ENCODE measurements around the gene MTFP1. TPM values are rescaled to one million over a fixed set of nuclear protein-coding genes. Genes with fewer than 3 reads are reported as not detected.

MTFP1 gene
- total and polyA plus RNA-seq, 10 donors: 9.9 to 36.8 (median 19.9) TPM

GRCh38 chr22:30438559-30438958, 13.0 kb downstream of the MTFP1 start:
- WGBS, 5 donors: 70 to 89% (median 77%) methylated on average over 3 of the region's 3 CpGs
- no peak for TF ChIP-seq POLR2AphosphoS5 (IDR thresholded peaks at IDR 0.05)
- Histone ChIP-seq H3K27ac (no peak overlapping the region), H3K9me3 (peaks cover 0 to 23% (median 14%) of the 10 kb centered on the region in 8 donors), H3K27me3 (replicated peaks in 1 of 7) (peaks cover 0 to 49% (median 0%) of the 10 kb centered on the region in 7 donors), H3K4me1 (peaks cover 0 to 13% (median 7%) of the 10 kb centered on the region in 6 donors), H3K4me3 (no peak overlapping the region), H3K36me3 (no peaks in the 10 kb centered on the region)
- intact Hi-C loops (cut with DNase I; ENCODE audit: low total_unique reads): no loop called here
- no peak for DNase-seq

- H3K36me3 ChIP-seq: no peaks in the 10 kb centered on the region
- DNase-seq: no peak
- H3K9me3 ChIP-seq: peaks cover 0 to 23% (median 14%) of the 10 kb centered on the region in 8 donors
- H3K27me3 ChIP-seq (replicated peaks in 1 of 7): peaks cover 0 to 56% (median 0%) of the 10 kb centered on the region in 7 donors
- intact Hi-C loops (cut with DNase I; ENCODE audit: low total_unique reads): no loop called here
- WGBS, 5 donors: 86 to 93% (median 91%) methylated on average over 4 of the region's 4 CpGs
- TF ChIP-seq CTCF (IDR thresholded peaks at IDR 0.05 in 8 of 11, conservative IDR thresholded peaks at IDR 0.05 in 3 of 11) (no peak), POLR2A (IDR thresholded peaks at IDR 0.05) (no peak), POLR2AphosphoS5 (IDR thresholded peaks at IDR 0.05) (no peak)
- no peak overlapping the region for H3K27ac ChIP-seq
- no peak overlapping the region for H3K4me3 ChIP-seq
- H3K4me1 ChIP-seq: peaks cover 0 to 13% (median 7%) of the 10 kb centered on the region in 6 donors
Observed at GRCh38 chr22:30439226-30439625, 13.7 kb downstream of the MTFP1 start.

GRCh38 chr22:30439836-30440235, 14.3 kb downstream of the MTFP1 start:
- peaks cover 0 to 23% (median 14%) of the 10 kb centered on the region in 8 donors for H3K9me3 ChIP-seq
- H3K4me1 ChIP-seq: peaks cover 0 to 13% (median 7%) of the 10 kb centered on the region in 6 donors
- peaks cover 0 to 62% (median 0%) of the 10 kb centered on the region in 7 donors for H3K27me3 ChIP-seq (replicated peaks in 1 of 7)
- WGBS, 5 donors: 82 to 95% (median 92%) methylated on average over 6 to 11 of the region's 11 CpGs
- no peaks in the 10 kb centered on the region for H3K36me3 ChIP-seq
- DNase-seq: no peak
- intact Hi-C loops (cut with DNase I; ENCODE audit: low total_unique reads): no loop called here
- no peak overlapping the region for H3K27ac ChIP-seq
- H3K4me3 ChIP-seq: no peak overlapping the region
- no peak for TF ChIP-seq CTCF (IDR thresholded peaks at IDR 0.05 in 8 of 11, conservative IDR thresholded peaks at IDR 0.05 in 3 of 11)
- TF ChIP-seq POLR2AphosphoS5 (IDR thresholded peaks at IDR 0.05): no peak
- TF ChIP-seq POLR2A (IDR thresholded peaks at IDR 0.05): no peak

- DNase-seq: no peak
- H3K27me3 ChIP-seq (replicated peaks in 1 of 7): peaks cover 0 to 73% (median 0%) of the 10 kb centered on the region in 7 donors
- WGBS, 5 donors: 69 to 90% (median 83%) methylated on average over 9 of the region's 9 CpGs
- no peaks in the 10 kb centered on the region for H3K36me3 ChIP-seq
- H3K4me1 ChIP-seq: peaks cover 0 to 20% (median 10%) of the 10 kb centered on the region in 6 donors
- H3K27ac ChIP-seq: no peak overlapping the region
- H3K4me3 ChIP-seq: no peak overlapping the region
- peaks cover 0 to 10% (median 5%) of the 10 kb centered on the region in 8 donors for H3K9me3 ChIP-seq
- intact Hi-C loops (cut with DNase I; ENCODE audit: low total_unique reads): no loop called here
- TF ChIP-seq POLR2AphosphoS5 (IDR thresholded peaks at IDR 0.05): no peak
- no peak for TF ChIP-seq POLR2A (IDR thresholded peaks at IDR 0.05)
- TF ChIP-seq CTCF (IDR thresholded peaks at IDR 0.05 in 8 of 11, conservative IDR thresholded peaks at IDR 0.05 in 3 of 11): no peak
Observed at GRCh38 chr22:30441088-30441487, 15.5 kb downstream of the MTFP1 start.

Data from spleen (tissue), 11 donors.